T1000 (cell line): ENCODE results near the gene LSM4.

Source experiments
- DNase-seq: peaks from one replicate; lab custom pipeline; 2025; ENCODE audit warnings: mixed read lengths; lab: John Stamatoyannopoulos, UW

Gene LSM4

GRCh38 chr19:18278521-18279265, 44.2 kb downstream of the LSM4 start:
- no peak for DNase-seq

DNA sequence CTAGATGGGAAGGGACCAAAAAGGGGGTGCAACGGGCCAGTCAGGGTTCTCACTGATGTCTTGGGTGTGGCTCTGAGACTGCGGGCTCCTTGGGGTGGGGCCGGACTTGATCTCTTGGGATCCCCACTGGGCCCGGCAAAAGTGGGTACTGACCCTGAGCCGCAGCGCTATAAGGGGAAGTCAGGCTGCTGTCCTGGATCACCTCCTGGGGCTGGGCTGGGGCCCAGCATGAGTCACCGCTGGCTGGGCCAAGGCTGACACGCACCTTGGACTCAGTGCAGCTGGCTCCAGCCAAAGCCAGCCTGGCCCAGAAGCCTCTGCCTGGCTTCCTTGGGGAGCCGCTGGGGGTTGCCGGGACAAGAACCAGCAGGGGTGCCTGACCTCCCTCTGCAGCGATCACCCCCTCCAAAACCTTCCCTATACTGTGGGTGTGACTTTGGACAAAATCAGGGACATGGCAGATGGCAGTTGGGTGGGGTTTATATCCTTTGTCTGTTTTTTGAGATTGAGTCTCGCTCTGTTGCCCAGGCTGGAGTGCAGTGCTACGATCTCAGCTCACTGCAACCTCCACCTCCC, 48.0 kb downstream of the LSM4 start:
- DNase-seq, result peak; percentile 66

DNA sequence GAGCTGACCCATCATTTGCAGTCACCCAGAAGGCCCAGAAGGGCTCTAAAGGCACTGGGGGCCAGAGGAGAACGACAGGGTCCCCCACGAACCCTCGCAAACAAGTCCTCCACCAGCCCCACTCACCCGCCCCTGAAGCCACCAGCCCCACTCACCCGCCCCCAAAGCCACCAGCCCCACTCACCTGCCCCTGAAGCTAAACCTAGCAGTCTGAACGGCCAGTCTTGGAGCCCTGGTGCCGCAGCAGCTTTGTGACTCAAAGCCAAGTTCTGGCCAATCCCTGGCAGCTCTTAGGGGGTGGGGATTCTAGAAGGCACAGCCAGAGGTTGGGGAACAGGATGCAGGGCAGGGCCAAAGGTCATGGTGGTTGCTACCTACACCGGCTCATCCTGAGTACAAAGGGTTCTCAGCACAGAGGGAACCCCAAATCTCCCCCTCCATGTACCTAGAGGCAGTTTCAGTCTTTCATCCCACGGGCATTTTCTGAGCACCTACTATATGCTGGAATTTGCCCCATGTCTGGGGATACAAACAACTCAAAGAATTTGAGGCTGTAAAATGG, 48.6 kb downstream of the LSM4 start, which contains the start of gene IQCN:
Gene IQCN (minus strand): TSS at position 234 of the 562 bp plus-strand sequence. CDS start 4,974 bp downstream, outside the sequence.
- no peak for DNase-seq

GRCh38 chr19:18273561-18274218, 49.2 kb downstream of the LSM4 start:
- DNase-seq, result no peak

DNA sequence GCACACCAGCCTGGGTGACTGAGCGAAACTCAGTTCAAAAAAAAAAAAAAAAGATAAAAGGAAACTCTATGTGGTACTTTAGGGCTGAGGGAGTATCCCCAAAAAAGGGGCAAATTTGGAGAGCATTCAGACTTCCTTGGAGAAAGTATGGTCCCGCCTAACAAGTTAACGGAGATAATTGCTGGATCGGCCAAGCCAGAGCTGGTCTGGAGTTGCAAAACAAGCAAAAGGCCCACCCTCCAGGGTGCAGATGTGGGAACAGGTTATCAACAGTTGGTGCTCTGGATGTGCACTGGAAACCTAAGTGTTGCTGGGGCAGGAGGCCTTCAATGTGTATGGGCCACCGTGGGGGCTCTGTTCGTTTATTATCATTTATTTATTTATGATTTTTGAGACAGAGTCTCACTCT, 51.4 kb downstream of the LSM4 start:
- no peak for DNase-seq

- DNase-seq, result no peak
Measured at GRCh38 chr19:18270326-18270725, 52.5 kb downstream of the LSM4 start.

GRCh38 chr19:18269070-18269723, 53.7 kb downstream of the LSM4 start:
- DNase-seq, result no peak

- DNase-seq, result no peak
Measured at GRCh38 chr19:18266771-18267686, 55.8 kb downstream of the LSM4 start.

GRCh38 chr19:18265582-18265981, 57.3 kb downstream of the LSM4 start:
- no peak for DNase-seq

- DNase-seq, result no peak
Measured at GRCh38 chr19:18264971-18265540, 57.8 kb downstream of the LSM4 start.

DNA sequence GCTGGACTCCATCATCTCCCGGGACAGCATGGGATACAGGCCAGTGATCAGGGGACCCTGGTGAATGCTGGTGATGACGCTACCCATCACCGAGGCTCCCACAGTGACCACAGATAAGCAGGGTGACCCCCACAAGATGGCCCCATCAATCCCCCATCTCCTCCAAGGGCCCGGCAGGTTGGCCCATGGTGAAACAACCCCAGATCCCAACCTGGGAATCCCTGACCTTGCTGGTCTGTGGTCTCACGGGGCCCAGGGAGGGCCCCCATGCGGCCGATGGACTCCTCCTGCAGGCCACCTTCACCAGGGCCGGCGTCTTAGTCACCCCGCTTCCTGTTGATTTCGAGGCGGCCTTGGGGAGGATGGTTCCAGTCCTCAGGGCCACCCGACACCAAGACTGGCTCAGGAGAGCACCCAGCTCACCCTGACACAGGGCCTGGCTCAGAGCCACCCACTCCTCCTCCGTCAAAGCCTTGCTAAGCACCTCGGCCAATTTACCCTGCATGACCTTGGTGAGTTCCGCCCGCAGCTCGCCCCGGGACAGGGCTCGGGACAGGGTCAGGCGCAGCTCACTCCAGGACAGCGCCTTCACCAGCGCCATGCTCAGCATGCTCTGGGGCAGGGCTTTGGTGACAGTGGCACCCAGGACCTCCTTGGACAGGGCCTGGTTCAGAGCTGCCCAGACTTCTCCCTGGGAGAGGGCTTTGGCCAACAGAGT, 58.6 kb downstream of the LSM4 start:
- no peak for DNase-seq

DNA sequence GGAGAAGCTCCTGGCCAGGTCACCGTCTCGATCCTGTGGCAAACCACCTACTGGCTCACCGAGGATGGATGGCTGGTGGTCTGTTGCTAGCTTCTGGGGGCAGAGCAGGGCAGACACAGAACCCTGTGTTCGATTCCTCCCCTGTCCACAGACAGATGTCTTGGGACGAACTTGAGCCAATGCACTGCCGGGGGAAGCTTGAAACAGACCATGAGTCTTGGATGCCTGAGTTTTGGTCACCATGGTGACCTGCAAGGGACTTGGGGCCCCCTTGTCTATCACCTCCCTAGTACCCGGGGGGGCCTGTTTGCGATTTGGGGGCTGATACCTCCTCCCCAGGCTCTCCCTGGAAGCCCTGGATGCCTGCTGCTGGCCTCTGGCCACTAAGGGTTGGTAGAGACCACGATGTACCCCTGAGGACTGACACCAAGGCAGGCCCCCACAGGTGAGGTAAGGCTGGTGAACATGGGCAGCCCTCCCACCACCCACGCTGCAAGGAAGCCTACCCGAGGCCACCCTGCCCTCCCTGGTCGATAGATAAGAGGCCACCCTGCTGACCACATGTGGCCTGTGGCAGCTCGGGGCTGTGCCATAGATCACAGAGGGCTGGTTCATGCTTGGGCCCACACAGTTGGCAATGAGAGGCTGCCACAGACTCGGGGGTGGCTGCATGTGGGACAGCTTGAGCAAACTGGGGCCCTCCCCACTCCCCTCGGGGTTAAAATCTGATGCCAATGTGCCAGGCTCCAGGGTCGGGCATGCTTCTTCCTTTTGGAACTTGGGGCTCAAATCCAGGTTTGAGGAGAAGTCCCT, 59.3 kb downstream of the LSM4 start:
- no peak for DNase-seq

DNA sequence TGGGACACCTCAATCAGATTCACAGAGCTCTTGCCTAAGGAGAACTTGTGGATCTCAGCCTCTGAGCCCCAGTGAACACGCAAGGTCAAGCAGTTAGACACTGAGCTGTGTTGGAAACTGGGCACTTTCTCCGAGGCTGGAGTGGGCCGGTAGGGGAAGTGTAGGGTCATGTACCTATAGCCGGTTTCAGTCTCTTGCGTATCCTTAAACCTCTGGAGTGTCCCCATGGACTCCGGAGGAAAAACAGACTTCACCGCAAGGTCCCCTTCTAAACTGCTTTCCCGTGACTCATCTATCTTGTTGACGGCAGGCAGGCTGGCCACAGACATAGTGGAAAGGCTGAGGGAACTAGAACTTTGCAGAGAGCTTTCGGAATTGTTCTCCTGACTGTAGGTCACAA, 60.0 kb downstream of the LSM4 start:
- no peak for DNase-seq

DNA sequence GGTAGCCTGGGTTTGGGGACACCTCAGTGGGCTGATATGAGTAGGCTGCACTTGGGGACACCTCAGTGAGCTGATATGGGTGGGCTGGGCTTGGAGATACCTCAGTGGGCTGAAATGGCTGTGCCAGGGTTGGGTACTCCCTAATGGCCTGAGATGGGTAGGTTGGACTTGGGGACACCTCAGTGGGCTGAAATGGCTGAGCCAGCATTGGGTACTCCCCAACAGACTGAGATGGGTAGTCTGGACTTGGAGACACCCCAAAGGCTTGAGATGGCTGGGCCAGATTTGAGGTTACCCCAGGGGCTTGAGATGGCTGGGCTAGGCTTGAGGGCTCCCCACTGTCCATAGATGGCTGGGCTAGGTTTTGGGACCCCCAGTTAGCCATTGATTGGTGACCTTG, 60.7 kb downstream of the LSM4 start:
- DNase-seq, result no peak

DNA sequence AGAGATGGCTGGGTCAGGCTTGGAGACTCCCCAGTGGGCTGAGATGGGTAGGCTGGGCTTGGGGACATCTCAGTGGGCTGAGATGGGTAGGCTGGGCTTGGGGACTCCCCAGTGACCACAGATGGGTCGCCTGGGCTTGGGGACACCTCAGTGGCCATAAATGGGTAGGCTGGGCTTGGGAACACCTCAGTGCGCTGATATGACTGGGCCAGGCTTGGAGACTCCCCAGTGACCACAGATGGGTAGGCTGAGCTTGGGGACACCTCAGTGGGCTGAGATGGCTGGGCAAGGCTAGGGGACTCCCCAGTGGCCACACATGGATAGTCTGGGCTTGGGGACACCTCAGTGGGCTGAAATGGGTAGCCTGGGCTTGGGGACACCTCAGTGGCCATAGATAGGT, 61.4 kb downstream of the LSM4 start:
- no peak for DNase-seq

- no peak for DNase-seq
Measured at GRCh38 chr19:18259893-18260292, 63.0 kb downstream of the LSM4 start.

DNA sequence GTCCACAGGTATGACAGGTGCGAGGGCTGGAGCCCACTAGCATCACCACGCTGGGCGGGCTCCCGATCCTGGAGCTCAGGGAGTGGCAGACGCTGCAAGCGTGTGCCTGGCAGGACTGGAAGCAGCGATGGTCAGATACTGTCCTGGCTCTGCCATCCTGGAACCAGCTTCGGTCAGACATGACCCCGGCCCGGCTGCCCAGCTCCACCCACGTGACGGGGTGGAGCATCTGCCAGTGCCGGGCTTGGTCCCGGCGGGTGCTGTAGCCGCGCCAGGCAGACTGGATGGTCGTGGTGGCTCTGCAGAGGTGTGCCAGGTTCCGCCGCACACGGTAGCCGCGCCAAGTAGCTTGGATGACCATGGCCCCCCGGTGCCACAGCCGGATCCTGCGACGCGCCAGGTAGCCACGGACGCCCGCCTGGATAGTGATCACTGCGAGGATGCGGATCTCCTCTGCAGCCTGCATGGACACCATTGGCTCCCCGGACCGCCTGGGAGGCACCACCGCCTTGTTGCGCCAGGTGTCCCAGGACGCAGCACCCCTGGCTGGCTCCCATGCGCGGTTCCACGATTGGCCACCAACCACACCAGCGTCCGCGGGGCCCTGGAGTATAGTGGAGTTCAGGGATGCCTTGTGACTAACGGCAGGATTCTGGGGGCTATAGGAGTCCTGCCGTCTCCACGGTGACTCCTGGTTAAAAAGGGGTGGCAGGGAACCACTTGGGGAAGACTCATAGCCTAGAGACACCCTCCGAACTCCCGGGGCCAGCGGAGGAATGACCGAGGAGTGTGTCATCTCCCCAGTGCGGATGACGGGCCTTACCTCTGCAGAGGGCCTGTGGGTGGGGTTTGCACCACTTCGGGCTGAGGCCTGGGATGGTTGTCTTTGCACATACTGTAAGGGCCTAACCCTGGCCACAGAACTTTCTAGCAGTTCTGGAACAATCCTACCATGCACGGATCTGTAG, 65.1 kb downstream of the LSM4 start:
- DNase-seq, result no peak
